ENCODE results near the gene EXOG. TPM values are rescaled to one million over a fixed set of nuclear protein-coding genes. Genes with fewer than 3 reads are reported as not detected.

The EXOG gene
- total RNA-seq, 2 experiments from 2014 or later: 11.7 to 13.0 TPM

- ChIA-PET POLR2A (no interaction called here), CTCF (no interaction called here)
- Mint-ChIP-seq H3K4me3 (no peak overlapping the region), H3K27ac (no peak overlapping the region), H3K4me1 (ENCODE audit: low read depth) (no peaks in the 10 kb centered on the region), H3K9me3 (no peaks in the 10 kb centered on the region), H3K36me3 (peaks cover 2% of the 10 kb centered on the region), H3K27me3 (no peaks in the 10 kb centered on the region)
- intact Hi-C loops (cut with micrococcal nuclease): no loop called here
- DNase-seq: no peak
Observed at GRCh38 chr3:38458796-38459498, 37.2 kb upstream of the EXOG start.

- no peak for DNase-seq
- Mint-ChIP-seq H3K9me3 (no peaks in the 10 kb centered on the region), H3K27me3 (no peaks in the 10 kb centered on the region), H3K4me1 (ENCODE audit: low read depth) (no peaks in the 10 kb centered on the region), H3K36me3 (no peaks in the 10 kb centered on the region), H3K4me3 (no peak overlapping the region), H3K27ac (no peak overlapping the region)
- intact Hi-C loops (cut with micrococcal nuclease): no loop called here
- CTCF ChIA-PET: no interaction called here
- POLR2A ChIA-PET: no interaction called here
Observed at GRCh38 chr3:38459499-38460048, 36.6 kb upstream of the EXOG start.

DNA sequence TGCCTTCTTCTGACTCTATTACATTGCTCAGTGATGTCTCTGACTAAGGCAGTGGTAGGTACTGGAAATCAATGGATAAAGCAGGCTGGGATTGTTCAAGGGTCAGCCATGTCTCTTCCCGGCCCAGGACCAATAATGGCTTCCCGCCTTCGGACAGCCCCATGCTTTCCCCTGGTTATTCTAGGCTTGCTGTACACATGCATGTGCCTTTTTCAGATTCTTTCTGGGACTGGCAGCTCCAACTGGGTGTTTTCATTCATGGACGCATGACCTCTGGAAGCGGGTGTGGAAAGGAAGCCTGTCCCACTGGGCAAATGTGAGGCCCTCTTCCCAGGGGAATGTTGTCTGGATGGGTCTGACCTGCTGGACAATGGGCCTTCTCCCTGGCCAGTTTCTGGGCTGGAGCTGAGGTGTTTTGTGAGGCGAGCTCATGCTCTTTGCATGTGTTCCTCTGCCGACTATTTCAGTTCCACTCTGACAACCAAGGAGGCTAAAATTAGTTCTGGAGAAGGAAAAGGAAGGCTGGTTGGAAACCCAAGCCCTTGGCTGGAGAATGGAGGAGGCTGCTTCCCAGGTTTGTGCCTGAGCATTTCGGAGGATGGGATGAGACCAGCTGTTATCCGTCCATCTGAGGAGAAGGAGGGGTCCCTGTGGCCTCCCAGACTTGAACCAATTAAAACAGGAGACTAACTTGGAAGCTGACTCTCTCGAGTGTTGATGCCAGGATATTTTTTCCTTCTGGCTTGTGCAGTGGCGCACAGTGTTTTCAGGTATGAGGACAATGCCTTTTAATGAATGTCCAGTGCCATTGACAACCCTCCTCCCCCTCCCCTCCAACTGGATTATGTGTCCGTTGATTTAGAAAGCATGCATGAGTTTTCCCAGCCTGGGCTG is 35.5 kb upstream of the EXOG start:
- no peak overlapping the region for H3K4me3 Mint-ChIP-seq
- CTCF ChIA-PET: interaction anchor here (1.1 kb wide), 1 partner anchor 20 kb away, joined by 3 read pairs; no protein-coding TSS in a partner anchor

DNA sequence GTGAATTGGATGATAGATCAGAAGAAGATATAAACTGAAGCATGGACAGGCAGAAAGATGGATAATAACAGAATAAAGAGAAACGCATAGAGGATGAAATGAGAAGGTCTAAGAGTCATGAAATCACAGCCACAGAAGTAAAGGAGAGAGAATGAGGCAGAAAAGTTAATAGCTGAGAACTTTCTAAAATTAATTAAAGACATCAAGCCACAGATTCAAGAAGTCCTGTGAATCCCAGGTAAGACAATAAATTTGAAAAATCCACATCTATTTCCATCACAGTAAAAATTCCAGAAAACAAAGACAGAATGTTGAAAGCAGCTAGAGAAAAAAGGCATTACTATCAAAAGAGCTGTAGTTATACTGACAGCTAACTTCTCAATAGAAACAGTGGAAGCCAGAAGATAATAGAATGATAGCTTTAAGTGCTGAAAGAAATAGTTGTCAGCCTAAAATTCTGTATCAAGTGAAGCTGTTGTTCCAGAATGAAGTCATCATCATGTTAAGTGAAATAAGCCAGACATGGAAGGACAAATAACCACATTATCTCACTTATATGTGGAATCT is 30.5 kb upstream of the EXOG start:
- intact Hi-C loops (cut with micrococcal nuclease): no loop called here
- Mint-ChIP-seq H3K9me3 (peaks cover 22% of the 10 kb centered on the region), H3K27ac (no peak overlapping the region), H3K36me3 (peaks cover 9% of the 10 kb centered on the region), H3K4me1 (ENCODE audit: low read depth) (no peaks in the 10 kb centered on the region), H3K27me3 (no peaks in the 10 kb centered on the region), H3K4me3 (no peak overlapping the region)
- ChIA-PET CTCF (interaction anchor here (0.8 to 1.3 kb wide), 3 partner anchors 15 to 119 kb away, joined by 3 to 4 read pairs (median 3); partner anchors contain the start of genes EXOG and XYLB), POLR2A (no interaction called here)
- DNase-seq: no peak

More for the DNA sequence above, 35.5 kb upstream of the EXOG start:
- no peak for DNase-seq
- Mint-ChIP-seq H3K27ac (no peak overlapping the region), H3K4me1 (ENCODE audit: low read depth) (no peaks in the 10 kb centered on the region), H3K36me3 (no peaks in the 10 kb centered on the region), H3K9me3 (no peaks in the 10 kb centered on the region), H3K27me3 (no peaks in the 10 kb centered on the region)
- intact Hi-C loops (cut with micrococcal nuclease): no loop called here
- POLR2A ChIA-PET: no interaction called here

DNA sequence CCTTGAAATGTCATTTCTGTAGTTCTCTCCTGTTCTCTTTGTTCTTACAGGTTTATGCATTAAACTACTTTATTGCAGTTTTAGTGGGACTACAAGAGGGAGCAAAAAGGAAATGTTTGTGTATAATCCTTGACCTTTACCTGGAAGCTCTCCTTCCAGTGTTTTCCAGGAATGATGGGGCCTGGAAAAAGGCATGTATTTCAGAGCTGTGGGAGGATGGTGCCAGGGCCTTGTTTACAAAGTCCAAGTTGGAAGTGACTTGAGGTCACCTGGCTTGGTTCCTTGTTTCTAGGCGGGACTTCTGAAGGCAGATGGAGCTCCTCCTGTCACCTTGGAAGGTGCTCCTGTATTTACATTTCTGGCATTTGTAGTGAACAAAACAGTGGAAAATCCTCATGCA is 27.4 kb upstream of the EXOG start:
- Mint-ChIP-seq H3K4me1 (ENCODE audit: low read depth) (peaks cover 5% of the 10 kb centered on the region), H3K27ac (no peak overlapping the region), H3K36me3 (peaks cover 9% of the 10 kb centered on the region), H3K9me3 (peaks cover 22% of the 10 kb centered on the region), H3K27me3 (no peaks in the 10 kb centered on the region), H3K4me3 (no peak overlapping the region)
- intact Hi-C loops (cut with micrococcal nuclease): no loop called here
- POLR2A ChIA-PET: no interaction called here
- DNase-seq: no peak
- CTCF ChIA-PET: interaction anchor here (2.7 kb wide), 1 partner anchor 11 kb away, joined by 12 read pairs; no protein-coding TSS in a partner anchor

- DNase-seq: no peak
- CTCF ChIA-PET: interaction anchor here (0.7 to 2.7 kb wide), 4 partner anchors 10 to 588 kb away, joined by 3 to 12 read pairs (median 4); no protein-coding TSS in a partner anchor
- H3K36me3 Mint-ChIP-seq: peaks cover 9% of the 10 kb centered on the region
- H3K4me1 Mint-ChIP-seq (ENCODE audit: low read depth): peaks cover 5% of the 10 kb centered on the region
- intact Hi-C loops (cut with micrococcal nuclease): no loop called here
- POLR2A ChIA-PET: no interaction called here
- no peak overlapping the region for H3K4me3 Mint-ChIP-seq
- H3K9me3 Mint-ChIP-seq: peaks cover 22% of the 10 kb centered on the region
- no peak overlapping the region for H3K27ac Mint-ChIP-seq
- H3K27me3 Mint-ChIP-seq: no peaks in the 10 kb centered on the region
Observed at GRCh38 chr3:38469852-38470251, 26.3 kb upstream of the EXOG start.

- no peak for DNase-seq
- CTCF ChIA-PET: interaction anchor here (2.2 to 2.7 kb wide), 2 partner anchors 9 to 125 kb away, joined by 6 to 12 read pairs; partner anchors contain the start of gene XYLB
- H3K4me3 Mint-ChIP-seq: no peak overlapping the region
- intact Hi-C loops (cut with micrococcal nuclease): no loop called here
- H3K9me3 Mint-ChIP-seq: peaks cover 22% of the 10 kb centered on the region
- peaks cover 9% of the 10 kb centered on the region for H3K36me3 Mint-ChIP-seq
- POLR2A ChIA-PET: no interaction called here
- H3K27ac Mint-ChIP-seq: no peak overlapping the region
- H3K4me1 Mint-ChIP-seq (ENCODE audit: low read depth): peaks cover 5% of the 10 kb centered on the region
- H3K27me3 Mint-ChIP-seq: no peaks in the 10 kb centered on the region
Observed at GRCh38 chr3:38471260-38471857, 24.8 kb upstream of the EXOG start.

GRCh38 chr3:38472342-38472741 is 23.8 kb upstream of the EXOG start:
- Mint-ChIP-seq H3K36me3 (peaks cover 9% of the 10 kb centered on the region), H3K9me3 (peaks cover 22% of the 10 kb centered on the region), H3K27ac (no peak overlapping the region), H3K27me3 (no peaks in the 10 kb centered on the region), H3K4me1 (ENCODE audit: low read depth) (peaks cover 5% of the 10 kb centered on the region), H3K4me3 (no peak overlapping the region)
- POLR2A ChIA-PET: no interaction called here
- intact Hi-C loops (cut with micrococcal nuclease): no loop called here
- DNase-seq: no peak
- CTCF ChIA-PET: interaction anchor here (0.7 to 2.2 kb wide), 3 partner anchors 16 to 354 kb away, joined by 3 to 6 read pairs (median 3); partner anchors contain the start of gene XYLB

DNA sequence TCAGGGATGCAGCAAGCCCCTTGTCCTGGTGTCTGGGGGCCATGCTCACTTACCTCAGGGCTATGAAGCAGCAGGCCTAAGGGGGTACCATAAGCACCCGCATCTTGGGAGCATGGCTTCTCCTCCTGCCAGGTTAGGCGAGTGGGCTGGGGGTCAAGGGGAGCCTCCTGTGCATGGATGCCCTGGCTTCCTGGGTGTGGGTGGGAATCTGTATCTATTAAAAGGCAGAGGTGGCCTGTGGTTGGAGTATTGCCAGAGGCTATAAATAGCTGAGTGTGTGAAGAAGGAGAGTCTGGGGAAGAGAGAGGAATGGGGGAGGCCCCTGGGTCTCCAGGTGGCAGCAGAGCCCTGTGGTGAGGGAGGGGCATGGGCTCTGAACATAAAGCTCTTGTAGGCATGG is 22.9 kb upstream of the EXOG start:
- H3K27me3 Mint-ChIP-seq: no peaks in the 10 kb centered on the region
- CTCF ChIA-PET: no interaction called here
- POLR2A ChIA-PET: no interaction called here

GRCh38 chr3:38474928-38475605 is 21.1 kb upstream of the EXOG start:
- Mint-ChIP-seq H3K27me3 (no peaks in the 10 kb centered on the region), H3K36me3 (no peaks in the 10 kb centered on the region), H3K4me1 (ENCODE audit: low read depth) (peaks cover 5% of the 10 kb centered on the region), H3K27ac (no peak overlapping the region), H3K9me3 (peaks cover 5% of the 10 kb centered on the region), H3K4me3 (no peak overlapping the region)
- no peak for DNase-seq
- POLR2A ChIA-PET: no interaction called here
- intact Hi-C loops (cut with micrococcal nuclease): loop anchor here (5.0 kb wide), 1 partner anchor 358 kb away; no protein-coding TSS in a partner anchor
- CTCF ChIA-PET: interaction anchor here (0.7 kb wide), 1 partner anchor 244 kb away, joined by 3 read pairs; no protein-coding TSS in a partner anchor

More for the DNA sequence above, 22.9 kb upstream of the EXOG start:
- no peak overlapping the region for H3K4me3 Mint-ChIP-seq
- H3K36me3 Mint-ChIP-seq: peaks cover 9% of the 10 kb centered on the region
- intact Hi-C loops (cut with micrococcal nuclease): no loop called here
- peaks cover 20% of the 10 kb centered on the region for H3K9me3 Mint-ChIP-seq
- peaks cover 5% of the 10 kb centered on the region for H3K4me1 Mint-ChIP-seq (ENCODE audit: low read depth)
- no peak overlapping the region for H3K27ac Mint-ChIP-seq
- DNase-seq: no peak

GRCh38 chr3:38475716-38476115 is 20.4 kb upstream of the EXOG start:
- POLR2A ChIA-PET: no interaction called here
- no peak overlapping the region for H3K4me3 Mint-ChIP-seq
- intact Hi-C loops (cut with micrococcal nuclease): loop anchor here (5.0 kb wide), 1 partner anchor 358 kb away; no protein-coding TSS in a partner anchor
- H3K36me3 Mint-ChIP-seq: no peaks in the 10 kb centered on the region
- H3K9me3 Mint-ChIP-seq: no peaks in the 10 kb centered on the region
- no peak for DNase-seq
- peaks cover 5% of the 10 kb centered on the region for H3K4me1 Mint-ChIP-seq (ENCODE audit: low read depth)
- no peaks in the 10 kb centered on the region for H3K27me3 Mint-ChIP-seq
- H3K27ac Mint-ChIP-seq: no peak overlapping the region
- CTCF ChIA-PET: interaction anchor here (0.7 kb wide), 1 partner anchor 245 kb away, joined by 3 read pairs; no protein-coding TSS in a partner anchor
